GM12891 (cell line): ENCODE data around the gene PANK2.
A peak's percentile ranks its signal among the peaks of the same experiment; 100 is the strongest.

Source experiments
- DNase-seq: peaks from one replicate; pipeline ENCODE4 v3.0.0; 2011; ENCODE audit warnings: low spot score; ENCODE audit not compliant: insufficient read length
- FAIRE-seq: peaks from 2 replicates; lab custom pipeline; 2011; peaks lifted over from hg19 to GRCh38; lab: Jason Lieb, UNC
- PAX5 ChIP-seq: IDR thresholded peaks from 2 replicates; pipeline ENCODE4 v1.6.1; 2011; ENCODE audit warnings: low read length, moderate library complexity, mild to moderate bottlenecking; ENCODE audit not compliant: insufficient read depth, severe bottlenecking
- POLR2A ChIP-seq: IDR thresholded peaks from 2 replicates; pipeline ENCODE4 v1.6.1; 2011; ENCODE audit warnings: low read depth, low read length, control low read depth
- POLR2AphosphoS5 ChIP-seq: IDR thresholded peaks from 2 replicates; pipeline ENCODE4 v1.6.1; 2011; ENCODE audit warnings: low read depth, low read length, control low read depth
- POU2F2 ChIP-seq: IDR thresholded peaks from 2 replicates; pipeline ENCODE4 v1.6.1; 2011; ENCODE audit warnings: low read depth, mild to moderate bottlenecking, control low read depth, low read length, moderate library complexity
- SPI1 ChIP-seq: IDR thresholded peaks from 2 replicates; pipeline ENCODE4 v1.6.1; 2011; ENCODE audit warnings: low read depth, low read length, control low read depth
- TAF1 ChIP-seq: IDR thresholded peaks from 2 replicates; pipeline ENCODE4 v1.6.1; 2011; ENCODE audit warnings: low read depth, low read length, control low read depth

Gene PANK2

DNA sequence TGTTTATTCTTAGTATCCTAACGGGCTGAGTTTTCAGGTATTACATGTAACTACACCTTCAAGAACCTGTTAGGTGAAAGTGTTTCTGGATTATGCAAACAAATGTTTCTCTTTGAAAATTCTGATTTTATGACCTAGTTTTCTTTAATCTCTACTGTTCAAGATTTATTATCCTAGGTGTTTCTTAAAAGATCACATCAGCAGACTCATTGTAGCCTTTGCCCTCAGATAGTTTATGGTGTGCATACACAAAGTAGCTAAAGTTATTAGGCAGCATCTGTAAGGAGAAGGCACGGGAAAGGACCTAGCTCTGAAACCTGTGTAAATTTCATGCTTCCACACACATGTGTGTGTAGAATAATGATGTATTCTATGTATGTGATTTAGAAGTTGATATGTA is 21.7 kb downstream of the PANK2 start:
- no peak for TF ChIP-seq POLR2AphosphoS5
- TF ChIP-seq POLR2A: no peak
- DNase-seq: no peak
- no peak for FAIRE-seq

DNA sequence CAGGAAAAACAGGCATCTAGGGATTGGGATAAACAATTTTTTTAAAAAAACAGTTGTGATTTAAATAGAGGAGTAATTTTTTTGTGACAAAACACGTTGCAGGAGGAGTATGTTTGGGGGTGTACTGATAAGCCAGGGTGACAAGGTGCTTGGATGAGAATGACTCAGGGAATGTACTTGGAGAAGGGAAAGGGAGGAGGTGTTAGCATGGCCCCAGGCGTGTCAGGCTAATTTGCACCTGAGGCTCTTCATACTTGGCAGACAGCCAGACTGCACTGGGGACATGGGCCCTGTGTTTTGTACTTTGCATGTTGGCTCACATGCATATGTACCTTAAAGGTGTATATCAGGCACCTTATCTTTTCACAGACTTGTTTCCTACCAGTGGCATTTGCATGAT is 22.8 kb downstream of the PANK2 start:
- TF ChIP-seq POLR2AphosphoS5: no peak
- TF ChIP-seq TAF1: no peak
- TF ChIP-seq POU2F2: no peak
- no peak for TF ChIP-seq SPI1
- no peak for TF ChIP-seq PAX5
- TF ChIP-seq POLR2A: no peak
- FAIRE-seq (no peak), DNase-seq (no peak)

DNA sequence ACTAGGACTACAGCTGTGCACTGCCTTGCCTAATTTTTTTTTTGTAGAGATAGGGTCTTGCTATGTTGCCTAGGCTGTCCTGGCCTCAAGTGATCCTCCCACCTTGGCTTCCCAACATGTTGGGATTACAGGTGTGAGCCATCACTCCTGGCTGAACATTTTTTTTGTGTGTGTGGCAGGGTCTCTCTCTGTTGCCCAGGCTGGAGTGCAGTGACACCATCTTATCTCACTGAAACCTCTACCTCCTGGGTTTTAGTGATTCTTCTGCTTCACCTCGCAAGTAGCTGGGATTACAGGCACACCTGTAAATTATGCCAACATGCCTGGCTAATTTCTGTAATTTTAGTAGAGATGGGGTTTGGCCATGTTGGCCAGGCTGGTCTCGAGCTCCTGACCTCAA is 25.3 kb downstream of the PANK2 start:
- FAIRE-seq: no peak
- TF ChIP-seq PAX5 (no peak), POLR2A (no peak), POU2F2 (no peak)
- DNase-seq: no peak

DNA sequence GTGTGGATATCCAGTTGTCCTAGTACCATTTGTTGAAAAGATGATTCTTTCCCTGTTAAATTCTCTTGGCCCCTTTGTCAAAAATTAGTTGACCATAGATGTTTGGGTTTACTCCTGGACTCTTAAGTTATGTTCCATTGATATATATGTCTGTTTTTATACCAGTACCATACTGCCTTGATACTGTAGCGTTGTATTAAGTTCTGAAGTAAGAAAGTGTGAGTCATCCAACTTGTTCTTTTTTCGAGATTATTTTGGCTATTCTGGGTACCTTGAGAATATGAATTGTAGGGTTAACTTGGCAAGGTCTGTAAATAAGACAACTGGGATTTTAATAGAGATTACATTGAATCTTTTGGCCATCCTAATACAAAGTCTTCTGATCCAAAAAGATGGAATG is 26.5 kb downstream of the PANK2 start:
- no peak for DNase-seq
- FAIRE-seq: no peak
- TF ChIP-seq SPI1: no peak
- TF ChIP-seq POU2F2: no peak
- no peak for TF ChIP-seq POLR2A
- no peak for TF ChIP-seq PAX5
- no peak for TF ChIP-seq TAF1
- no peak for TF ChIP-seq POLR2AphosphoS5

DNA sequence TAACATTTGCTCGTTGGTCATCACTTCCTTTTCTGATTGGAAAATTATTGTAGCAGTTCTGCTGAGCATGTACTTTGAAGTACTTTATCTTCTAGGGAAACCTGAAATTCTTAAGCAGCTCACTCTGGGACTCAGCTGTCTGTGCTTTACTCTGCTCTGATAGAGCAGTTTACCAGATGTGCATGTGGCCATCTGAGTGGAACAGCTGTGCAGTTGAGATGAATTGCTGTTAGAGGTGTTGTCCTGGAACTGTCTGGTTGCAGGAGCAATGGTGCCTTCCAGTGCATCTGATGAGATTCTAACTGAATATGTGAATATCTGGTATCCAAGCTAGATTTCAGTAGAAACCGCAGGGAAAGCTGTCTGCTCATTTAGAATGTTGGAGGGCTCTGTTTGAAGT is 27.2 kb downstream of the PANK2 start:
- no peak for FAIRE-seq
- DNase-seq: no peak
- TF ChIP-seq POLR2AphosphoS5: no peak
- no peak for TF ChIP-seq SPI1
- TF ChIP-seq POU2F2: no peak
- TF ChIP-seq PAX5: no peak
- no peak for TF ChIP-seq TAF1

DNA sequence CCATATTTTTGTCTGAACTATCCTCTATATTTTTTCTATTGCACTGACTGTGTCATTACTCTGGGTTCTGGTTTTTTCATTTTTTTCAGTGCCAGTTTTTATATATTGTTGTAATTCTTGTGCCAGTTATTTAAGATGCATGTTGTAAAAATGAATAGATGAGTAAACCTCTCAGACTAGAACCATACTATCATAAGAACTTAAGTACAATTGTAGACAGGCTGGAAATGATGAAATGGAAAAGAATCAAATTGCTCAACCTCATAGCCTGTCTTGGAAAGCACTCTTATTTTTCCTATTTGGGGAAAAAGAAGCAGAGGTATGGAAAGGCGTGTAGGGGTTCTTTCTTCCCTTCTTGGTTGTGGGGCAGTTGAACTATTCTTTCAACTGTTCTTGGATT is 30.2 kb downstream of the PANK2 start:
- DNase-seq (no peak), FAIRE-seq (no peak)
- TF ChIP-seq POU2F2 (no peak), SPI1 (no peak), POLR2AphosphoS5 (no peak), TAF1 (no peak), POLR2A (no peak), PAX5 (no peak)

DNA sequence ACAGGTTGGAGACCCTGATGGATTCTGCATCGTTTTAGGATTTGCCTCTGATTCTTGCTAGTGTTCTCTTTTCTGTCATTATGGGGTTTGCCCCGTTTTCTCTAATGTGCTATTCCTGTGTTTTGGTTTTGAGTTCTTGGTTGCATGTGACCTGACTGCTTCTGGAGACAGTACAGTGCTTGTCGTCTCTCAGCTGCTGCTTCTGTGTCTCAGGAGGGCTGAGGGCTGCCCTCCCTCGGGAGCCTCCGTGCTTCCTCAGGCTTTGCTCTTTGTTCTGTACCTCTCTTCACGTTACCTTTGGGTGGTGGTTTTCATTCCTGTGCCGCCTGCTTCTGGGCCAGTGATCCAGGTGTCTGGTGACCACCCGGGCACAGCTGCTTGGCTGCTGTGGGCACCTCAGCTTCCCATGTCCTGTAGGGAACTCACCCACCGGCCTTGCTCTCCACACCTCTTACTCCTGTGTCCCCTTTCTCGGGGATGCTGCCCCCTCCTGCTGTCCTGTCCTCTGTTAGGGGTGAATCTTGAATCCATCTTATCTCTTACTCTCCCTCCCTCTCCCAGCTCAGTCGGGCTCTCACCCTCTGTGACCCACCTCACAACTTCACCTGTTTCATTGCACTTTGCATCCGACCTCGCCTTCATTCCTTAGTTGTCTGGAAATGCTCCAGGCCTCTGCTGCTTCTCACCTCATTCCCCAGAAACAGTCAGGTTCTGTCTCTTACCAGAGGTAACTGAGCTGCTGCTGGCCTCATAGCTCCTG is 33.2 kb downstream of the PANK2 start:
- TF ChIP-seq POLR2A: 0 out of 2 replicates have a peak, but pooled peaks have one; percentile 10
- TF ChIP-seq PAX5: no peak
- no peak for TF ChIP-seq POU2F2
- no peak for TF ChIP-seq TAF1
- DNase-seq (no peak), FAIRE-seq (peak; percentile 56)

DNA sequence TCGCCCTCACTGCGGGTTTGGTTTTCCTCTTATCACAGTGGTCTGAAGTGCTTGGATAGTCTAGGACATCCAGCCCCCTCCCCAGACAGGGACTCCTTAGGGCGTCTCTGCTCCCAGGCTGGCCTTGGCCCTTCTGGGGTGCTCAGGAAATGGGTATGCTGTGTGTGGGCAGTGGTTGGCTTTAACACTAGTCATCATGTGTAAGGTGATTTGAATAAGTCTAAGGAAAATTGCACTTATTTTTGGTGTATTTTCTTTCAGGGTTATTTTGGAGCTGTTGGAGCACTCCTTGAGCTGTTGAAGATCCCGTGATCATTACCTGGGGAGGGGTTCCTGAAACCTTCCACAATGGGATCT is 33.8 kb downstream of the PANK2 start:
- DNase-seq: no peak
- FAIRE-seq: no peak
- TF ChIP-seq POLR2AphosphoS5 (no peak), PAX5 (no peak), POLR2A (no peak), SPI1 (no peak)

DNA sequence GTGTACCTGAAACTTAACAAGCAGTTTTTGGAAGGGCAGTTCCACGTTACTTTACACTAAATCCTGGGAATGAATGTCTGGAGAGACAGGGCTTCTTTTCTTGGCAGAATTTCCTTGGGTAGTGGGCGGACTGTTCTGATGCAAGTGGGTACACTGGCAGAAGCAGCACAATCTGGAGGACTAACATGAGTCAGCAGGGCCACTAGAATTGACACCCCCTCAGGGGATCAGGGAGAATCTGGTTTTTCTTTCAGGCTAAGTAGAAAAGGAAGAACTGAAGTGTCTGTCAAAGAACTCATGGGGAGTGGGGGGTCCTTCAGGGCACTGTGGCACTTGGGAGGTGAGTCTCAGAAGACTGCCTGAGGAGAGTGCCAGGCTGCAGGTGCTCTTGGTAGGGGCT is 34.6 kb downstream of the PANK2 start:
- TF ChIP-seq SPI1 (no peak), TAF1 (no peak), POU2F2 (no peak)
- FAIRE-seq (no peak), DNase-seq (no peak)

DNA sequence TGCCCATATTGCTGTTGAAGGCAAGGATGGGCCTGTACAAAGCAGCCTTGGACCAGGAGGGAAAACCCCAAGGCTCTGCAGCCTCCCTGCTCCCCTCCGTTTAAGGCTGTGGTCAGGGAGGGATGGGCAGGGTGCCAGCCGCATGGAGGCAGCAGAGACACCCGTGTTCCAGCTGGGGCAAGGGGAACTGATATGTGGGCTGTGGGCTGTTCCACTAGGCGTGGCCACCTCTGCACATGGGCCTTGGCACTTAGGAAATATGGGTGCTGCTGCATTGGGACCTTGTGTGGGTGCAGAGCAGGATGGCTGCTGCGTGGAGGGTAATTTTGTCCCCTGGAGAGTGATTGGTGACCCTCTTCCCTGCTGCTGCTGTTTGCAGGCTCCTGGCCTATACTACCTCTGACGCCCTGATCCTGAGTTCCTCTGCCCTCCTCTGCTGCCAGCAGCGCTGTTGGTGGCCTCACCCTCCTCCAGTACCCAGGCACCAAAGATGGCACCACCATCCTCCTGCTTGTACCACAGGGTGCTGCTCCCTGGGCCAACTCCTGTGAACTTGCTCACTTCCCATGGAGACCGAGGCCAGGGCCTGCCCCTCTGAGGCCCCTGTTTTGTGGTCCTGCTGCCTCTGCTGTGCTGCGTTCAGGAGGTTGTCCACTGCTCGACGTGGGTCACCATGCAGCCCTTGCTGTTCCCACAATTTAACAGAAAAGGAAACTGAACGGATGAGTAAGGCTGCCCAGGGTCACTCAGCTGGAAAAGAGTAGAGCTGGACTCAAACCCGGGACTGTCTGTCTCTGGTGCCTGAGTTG is 35.3 kb downstream of the PANK2 start:
- DNase-seq (no peak), FAIRE-seq (no peak)
- peak; percentile 77 for TF ChIP-seq POLR2AphosphoS5
- TF ChIP-seq SPI1: no peak
- TF ChIP-seq POLR2A: 0 out of 2 replicates have a peak, but pooled peaks have one; percentile 46
